Lower leg skin (tissue), 4 donors: Measurements from ENCODE around the gene CD151. TPM values are rescaled to one million over a fixed set of nuclear protein-coding genes. Genes with fewer than 3 reads are reported as not detected.

Source experiments
- DNase-seq, 2 donors: peaks; one replicate each; pipeline ENCODE4 v3.0.0-alpha.2; 2019; ENCODE audit warnings: low spot score in 2 of 2
- H3K4me3 ChIP-seq: fragments of 200-600 bp; sonication (generic); 2 replicates; pipeline ENCODE4 v1.5.1; 2017; ENCODE audit warnings: mild to moderate bottlenecking, low read depth; ENCODE audit not compliant: poor library complexity, severe bottlenecking
- CTCF ChIP-seq, 3 donors: fragments of 450-650 bp; IDR thresholded peaks; one replicate each; pipeline ENCODE4 v1.5.1; 2016; ENCODE audit warnings: antibody characterized with exemption in 3 of 3, mild to moderate bottlenecking in 3 of 3, moderate library complexity in 2 of 3
- POLR2A ChIP-seq, 2 donors: fragments of 450-650 bp; IDR thresholded peaks; one replicate each; pipeline ENCODE4 v1.6.1; 2016 to 2017; ENCODE audit warnings: antibody characterized with exemption in 2 of 2, mild to moderate bottlenecking in 1 of 2, moderate library complexity in 1 of 2
- WGBS, 2 donors: methylation state at CpG; one replicate each; pipeline ENCODE4 v1.1.5; 2018; 5-methylcytosine and 5-hydroxymethylcytosine counted together
- intact Hi-C: fragments of 100-400 bp; cut with DNase I; formaldehyde crosslinking; loops from one replicate; pipeline ENCODE4 v1.15.0; 2023; ENCODE audit warnings: low total_unique reads
- total RNA-seq, 4 donors: library from RNA; depleted of rRNA; stranded (reverse); fragments of >200 nt; gene quantifications; one replicate each; pipeline ENCODE4 v1.1.0, GENCODE V29; 2016

CD151 gene
- total RNA-seq, 4 donors from 2014 or later: 124 to 186 (median 157) TPM

- WGBS, 2 donors: 19 to 38% methylated on average over 17 to 20 of the region's 20 CpGs
- no peak for TF ChIP-seq CTCF (IDR thresholded peaks at IDR 0.05)
- no peak for TF ChIP-seq POLR2A (IDR thresholded peaks at IDR 0.05)
- no peak for DNase-seq
- H3K4me3 ChIP-seq: peak within 1 kb of the TSS; percentile 84
- intact Hi-C loops: no loop called here
These were observed 14.2 kb upstream of the CD151 start, which contains the start of gene PNPLA2 for GRCh38 chr11:818396-819128. Gene PNPLA2, plus strand, starts transcription at chr11:818914. Its CDS starts 805 bp downstream, at chr11:819719.

- intact Hi-C loops: no loop called here
- TF ChIP-seq CTCF (IDR thresholded peaks at IDR 0.05) (no peak), POLR2A (IDR thresholded peaks at IDR 0.05) (peak in 1 of 2 donors; percentile 86)
- DNase-seq: peak; percentile 86 to 99
- 0 to 5% methylated on average over 4 to 7 of the region's 96 CpGs for WGBS, 2 donors
- H3K4me3 ChIP-seq: peak overlapping the region; percentile 84
These were observed 13.4 kb upstream of the CD151 start for GRCh38 chr11:819129-819931.

GRCh38 chr11:819943-820649 lies 12.7 kb upstream of the CD151 start:
- peak overlapping the region; percentile 84 for H3K4me3 ChIP-seq
- no peak for TF ChIP-seq CTCF (IDR thresholded peaks at IDR 0.05)
- no peak for TF ChIP-seq POLR2A (IDR thresholded peaks at IDR 0.05)
- WGBS, 2 donors: 0% methylated on average over 20 to 24 of the region's 47 CpGs
- peak; percentile 90 to 98 for DNase-seq
- intact Hi-C loops: no loop called here

DNA sequence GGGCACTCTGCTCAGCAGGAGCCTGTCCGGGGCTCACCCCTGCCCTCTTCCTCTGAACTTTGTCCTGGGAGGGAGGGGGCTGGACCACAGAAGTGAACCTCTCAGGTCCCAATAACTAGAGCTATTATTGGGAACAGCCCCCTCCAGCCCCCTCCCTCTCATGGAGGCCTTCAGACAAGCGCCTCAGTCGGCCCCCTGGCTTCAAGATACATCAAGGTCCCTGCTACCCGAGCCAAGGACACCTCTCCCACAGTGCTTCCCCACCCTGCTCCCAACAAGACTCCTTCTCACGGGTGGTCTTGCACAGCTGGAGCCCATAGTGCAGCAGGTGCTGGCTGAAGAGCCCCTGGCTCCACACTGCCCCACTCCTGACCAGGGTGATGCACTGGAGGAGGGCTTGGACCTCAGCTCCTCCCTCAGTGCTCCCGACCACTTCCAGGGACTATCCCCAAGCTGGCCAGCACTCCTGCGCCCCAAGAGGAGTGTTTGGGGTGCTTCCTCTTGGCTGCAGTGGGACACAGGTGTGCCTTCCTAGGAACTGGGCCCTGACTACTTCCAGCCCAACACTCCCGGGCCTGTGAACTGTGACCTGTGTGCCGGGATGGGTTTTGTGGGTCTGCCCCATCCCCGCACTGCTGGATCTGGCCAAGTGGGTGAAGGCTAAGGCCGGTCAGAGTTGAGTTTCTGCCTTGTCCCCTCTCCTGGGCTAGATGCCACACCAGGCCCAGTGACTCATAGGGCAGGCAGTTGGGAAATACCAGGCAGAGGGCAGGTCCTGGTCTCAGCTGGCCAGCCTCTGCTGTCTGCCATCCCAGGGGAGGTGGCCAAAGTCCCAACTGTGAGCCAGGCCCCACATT lies 11.9 kb upstream of the CD151 start:
- peak; percentile 72 to 95 for DNase-seq
- TF ChIP-seq CTCF (IDR thresholded peaks at IDR 0.05) (no peak), POLR2A (IDR thresholded peaks at IDR 0.05) (no peak)
- peak overlapping the region; percentile 84 for H3K4me3 ChIP-seq
- intact Hi-C loops: no loop called here
- 45 to 70% methylated on average over 10 to 11 of the region's 11 CpGs for WGBS, 2 donors
